H1 (cell line): ENCODE measurements around the gene CCNG2. TPM values are rescaled to one million over a fixed set of nuclear protein-coding genes. Genes with fewer than 3 reads are reported as not detected.

Source experiments
- CTCF ChIA-PET: fragments of 300-600 bp; sonication (Branson Sonifier 250); formaldehyde crosslinking; loops from one replicate; lab custom pipeline; 2021; ENCODE audit not compliant: partially characterized antibody; lab: Charles Lee
- POLR2A ChIA-PET: fragments of 300-600 bp; sonication (Branson Sonifier 250); formaldehyde crosslinking; loops from one replicate; lab custom pipeline; 2021; ENCODE audit warnings: inconsistent platforms; ENCODE audit not compliant: partially characterized antibody; lab: Charles Lee
- DNase-seq, 2 experiments: peaks; one replicate each; pipeline versions ENCODE4 v3.0.0 to v3.0.0-alpha.2; 2010 to 2022; ENCODE audit warnings: low spot score in 2 of 2, low read depth in 1 of 2, mixed read lengths in 1 of 2
- FAIRE-seq: peaks from 2 replicates; lab custom pipeline; 2011; peaks lifted over from hg19 to GRCh38; lab: Jason Lieb, UNC
- H2AFZ ChIP-seq: 2 replicates; pipeline ENCODE4 v1.8.1; 2012; ENCODE audit warnings: low read length, inconsistent platforms
- H2AK5ac ChIP-seq: 2 replicates; pipeline ENCODE4 v1.6.1; 2013; ENCODE audit warnings: low read depth, low read length
- H2BK120ac ChIP-seq: replicated peaks from 2 replicates; pipeline ENCODE3; 2013; ENCODE audit warnings: low read depth, low read length, inconsistent platforms
- H2BK12ac ChIP-seq: 2 replicates; pipeline ENCODE4 v1.6.1; 2013; ENCODE audit warnings: low read depth, low read length
- H2BK15ac ChIP-seq: 2 replicates; pipeline ENCODE4 v1.6.1; 2013; ENCODE audit warnings: low read length
- H2BK20ac ChIP-seq: 2 replicates; pipeline ENCODE4 v1.6.1; 2013; ENCODE audit warnings: low read length
- H2BK5ac ChIP-seq: 2 replicates; pipeline ENCODE4 v1.6.1; 2013; ENCODE audit warnings: low read depth, low read length
- H3K14ac ChIP-seq: 2 replicates; pipeline ENCODE4 v1.6.1; 2013; ENCODE audit warnings: inconsistent platforms; ENCODE audit not compliant: insufficient read length
- H3K18ac ChIP-seq: 2 replicates; pipeline ENCODE4 v1.6.1; 2013; ENCODE audit warnings: low read length; ENCODE audit errors: extremely low read depth
- H3K23ac ChIP-seq: 2 replicates; pipeline ENCODE4 v1.6.1; 2013; ENCODE audit warnings: inconsistent platforms; ENCODE audit not compliant: insufficient read length
- H3K23me2 ChIP-seq: 2 replicates; pipeline ENCODE4 v1.6.1; 2013; ENCODE audit warnings: low read depth, low read length
- H3K27ac ChIP-seq: 2 replicates; pipeline ENCODE4 v1.6.1; 2011; ENCODE audit warnings: low read depth, low read length, inconsistent platforms
- H3K27me3 ChIP-seq, 4 experiments: replicated peaks in 1 of 4; 1 replicate in 1 of 4; 2 replicates in 3 of 4; pipeline versions ENCODE4 v1.6.1 to v1.8.1; 2011 to 2013; ENCODE audit warnings: low read length in 3 of 4, mild to moderate bottlenecking in 3 of 4, inconsistent platforms in 2 of 4, mixed read lengths in 2 of 4, moderate library complexity in 1 of 4; ENCODE audit not compliant: control insufficient read depth in 3 of 4, insufficient read depth in 3 of 4; ENCODE audit errors: extremely low read depth in 1 of 4
- H3K36me3 ChIP-seq, 4 experiments: 2 replicates each; pipeline versions ENCODE4 v1.6.1 to v1.8.1; 2011 to 2013; ENCODE audit warnings: mild to moderate bottlenecking in 4 of 4, low read length in 3 of 4, moderate library complexity in 2 of 4, control low read depth in 1 of 4, inconsistent platforms in 1 of 4; ENCODE audit not compliant: insufficient read depth in 4 of 4, control insufficient read depth in 2 of 4
- H3K4ac ChIP-seq: replicated peaks from 2 replicates; pipeline ENCODE3; 2013; ENCODE audit warnings: low read length, low read depth, mixed read lengths, inconsistent platforms; ENCODE audit not compliant: insufficient read length
- H3K4me1 ChIP-seq, 4 experiments: replicated peaks in 1 of 4; 1 replicate in 1 of 4; 2 replicates in 3 of 4; pipeline versions ENCODE4 v1.6.1 to v1.8.1; 2011 to 2013; ENCODE audit warnings: low read length in 3 of 4, inconsistent platforms in 2 of 4, mixed read lengths in 1 of 4; ENCODE audit not compliant: insufficient read depth in 4 of 4, control insufficient read depth in 3 of 4
- H3K4me2 ChIP-seq, 2 experiments: 2 replicates each; pipeline versions ENCODE4 v1.6.1 to v1.8.1; 2011 to 2013; ENCODE audit warnings: low read depth in 2 of 2, low read length in 2 of 2, control low read depth in 1 of 2, inconsistent platforms in 1 of 2, mild to moderate bottlenecking in 1 of 2; ENCODE audit not compliant: insufficient read depth in 1 of 2
- H3K4me3 ChIP-seq, 4 experiments: fragments of 200-600, 300-600 bp in 1 of 4; sonication (generic), shearing (Covaris generic), sonication (Bioruptor Twin) in 1 of 4; 2 replicates each; pipeline versions ENCODE4 v1.5.1 to v1.8.1; 2011 to 2016; ENCODE audit warnings: low read length in 4 of 4, low read depth in 3 of 4, control low read depth in 2 of 4, inconsistent platforms in 2 of 4, mild to moderate bottlenecking in 2 of 4, mixed read lengths in 1 of 4, moderate library complexity in 1 of 4; ENCODE audit not compliant: insufficient read depth in 2 of 4; ENCODE audit errors: extremely low read depth in 1 of 4
- H3K56ac ChIP-seq: replicated peaks from 2 replicates; pipeline ENCODE3; 2013; ENCODE audit warnings: low read depth, mild to moderate bottlenecking, mixed read lengths, low read length, inconsistent platforms; ENCODE audit not compliant: insufficient read length
- H3K79me1 ChIP-seq: 2 replicates; pipeline ENCODE4 v1.6.1; 2013; ENCODE audit warnings: low read depth, low read length, control low read depth
- H3K79me2 ChIP-seq, 2 experiments: 2 replicates each; pipeline versions ENCODE4 v1.6.1 to v1.8.1; 2012 to 2013; ENCODE audit warnings: low read length in 2 of 2, mild to moderate bottlenecking in 2 of 2, inconsistent platforms in 1 of 2; ENCODE audit not compliant: insufficient read depth in 2 of 2, control insufficient read depth in 1 of 2
- H3K9ac ChIP-seq, 4 experiments: replicated peaks in 1 of 4; 1 replicate in 1 of 4; 2 replicates in 3 of 4; pipeline versions ENCODE4 v1.6.1 to v1.8.1; 2011 to 2013; ENCODE audit warnings: low read depth in 3 of 4, low read length in 3 of 4, control low read depth in 2 of 4, mild to moderate bottlenecking in 2 of 4, moderate library complexity in 2 of 4, inconsistent platforms in 1 of 4; ENCODE audit errors: extremely low read depth in 1 of 4
- H3K9me3 ChIP-seq, 2 experiments: 2 replicates each; pipeline versions ENCODE4 v1.6.1 to v1.8.1; 2012 to 2013; ENCODE audit warnings: mild to moderate bottlenecking in 2 of 2, moderate library complexity in 2 of 2, control low read depth in 1 of 2, inconsistent platforms in 1 of 2, low read depth in 1 of 2, low read length in 1 of 2, mixed read lengths in 1 of 2; ENCODE audit not compliant: insufficient read depth in 2 of 2
- H4K20me1 ChIP-seq, 2 experiments: replicated peaks in 1 of 2; 2 replicates each; pipeline versions ENCODE3 to v1.8.1; 2011 to 2013; ENCODE audit warnings: inconsistent platforms in 2 of 2, low read length in 2 of 2, mild to moderate bottlenecking in 1 of 2; ENCODE audit not compliant: insufficient read depth in 2 of 2, control insufficient read depth in 1 of 2
- H4K5ac ChIP-seq: 2 replicates; pipeline ENCODE4 v1.6.1; 2013; ENCODE audit warnings: low read length, low read depth, mixed read lengths, inconsistent platforms; ENCODE audit not compliant: insufficient read length
- H4K8ac ChIP-seq: 2 replicates; pipeline ENCODE4 v1.8.0; 2013; ENCODE audit warnings: mild to moderate bottlenecking, moderate library complexity, low read length, inconsistent platforms; ENCODE audit not compliant: insufficient read depth; ENCODE audit errors: extremely low read depth
- H4K91ac ChIP-seq: replicated peaks from 2 replicates; pipeline ENCODE3; 2013; ENCODE audit warnings: low read length, mixed read lengths, inconsistent platforms; ENCODE audit not compliant: insufficient read length
- RFX5 ChIP-seq: IDR thresholded peaks from 2 replicates; pipeline ENCODE4 v1.6.1; 2011; ENCODE audit warnings: low read depth, low read length, improper control_type of control experiment, borderline replicate concordance
- WGBS, 2 experiments: shearing (Covaris generic) in 1 of 2; methylation state at CpG; one replicate each; pipeline versions ENCODE4 v1.1.6 to v1.1.7; 2013 to 2015; ENCODE audit warnings: low lambda C conversion rate in 2 of 2, mixed read lengths in 2 of 2, inconsistent platforms in 1 of 2, low coverage in 1 of 2, missing lambda C conversion rate in 1 of 2; ENCODE audit not compliant: insufficient replicate concordance in 2 of 2, insufficient coverage in 1 of 2, insufficient read length in 1 of 2; ENCODE audit errors: extremely low coverage in 1 of 2, missing lambda C conversion rate in 1 of 2; 5-methylcytosine and 5-hydroxymethylcytosine counted together
- polyA plus RNA-seq, 7 experiments: library from polyadenylated mRNA; depleted of rRNA in 3 of 7; stranded (reverse) in 5 of 7; unstranded in 2 of 7; fragments of >200 nt in 5 of 7; fragments of 200-250 nt in 2 of 7; gene quantifications; 1 replicate in 5 of 7; 2 replicates in 1 of 7; 4 replicates in 1 of 7; pipeline versions ENCODE4 v1.2.1 to v1.2.3, GENCODE V29; 2011 to 2013; ENCODE audit warnings: missing spikeins in 2 of 7, mixed read lengths in 2 of 7
- total RNA-seq: library from RNA; stranded (reverse); fragmentation: NEBNext Ultra II Directional; extraction: Animal tissue kit (Norgen Biotek cat#: 25700); gene quantifications from 2 replicates; pipeline ENCODE4 v1.2.1, GENCODE V29; 2021

The CCNG2 gene
- total and polyA plus RNA-seq, 2 of the 8 experiments (the other 6 are each of a cell fraction or from before 2014, with no cell fraction given): 3.5 to 13.9 TPM

DNA sequence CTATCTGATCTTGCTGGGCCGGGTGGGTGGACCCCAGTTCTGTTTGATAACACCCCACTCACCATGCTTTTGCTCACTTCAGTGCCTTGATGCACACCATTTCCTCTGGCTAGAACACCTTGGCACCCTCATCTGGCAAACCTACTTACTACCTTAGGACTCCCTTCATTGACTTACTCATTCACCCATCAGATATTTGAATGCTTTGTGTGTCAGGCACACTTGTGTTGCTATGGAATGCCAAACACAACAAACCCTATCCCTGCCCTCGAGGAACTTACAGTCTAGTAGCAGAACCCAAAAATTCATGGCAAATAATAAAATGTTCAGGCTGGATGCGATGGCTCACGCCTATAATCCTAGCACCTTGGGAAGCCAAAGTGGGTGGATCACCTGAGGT is 13.9 kb downstream of the CCNG2 start:
- Histone ChIP-seq H3K4me1 (no peaks in the 10 kb centered on the region; a peak in 2 of 7 replicates), H2BK120ac (no peak overlapping the region), H3K4me2 (no peak overlapping the region), H3K27me3 (peaks cover 6 to 15% (median 13%) of the 10 kb centered on the region in 4 experiments), H3K79me2 (no peaks in the 10 kb centered on the region), H3K23ac (no peak overlapping the region), H2BK20ac (no peak overlapping the region), H4K20me1 (peaks cover 0 to 1% of the 10 kb centered on the region in 2 experiments), H3K4me3 (no peak overlapping the region), H3K36me3 (peaks cover 2 to 38% (median 4%) of the 10 kb centered on the region in 4 experiments; a peak in 5 of 8 replicates), H2BK5ac (no peak overlapping the region), H3K56ac (no peak overlapping the region), H3K9me3 (no peaks in the 10 kb centered on the region), H3K23me2 (no peaks in the 10 kb centered on the region), H4K8ac (no peak overlapping the region), H3K27ac (no peak overlapping the region), H2AFZ (no peak overlapping the region), H2AK5ac (no peak overlapping the region), H3K14ac (no peak overlapping the region), H3K9ac (no peak overlapping the region), H4K91ac (no peak overlapping the region), H3K4ac (no peak overlapping the region), H2BK15ac (no peak overlapping the region), H2BK12ac (no peak overlapping the region), H3K79me1 (no peaks in the 10 kb centered on the region), H4K5ac (no peak overlapping the region), H3K18ac (no peak overlapping the region)
- POLR2A ChIA-PET: interaction anchor here (1.0 kb wide), 1 partner anchor 228 kb away, joined by 3 read pairs; no protein-coding TSS in a partner anchor
- WGBS, 2 experiments: 92% methylated on average over 4 of the region's 4 CpGs; no CpG with 5 or more reads in 1 of the 2 experiments
- CTCF ChIA-PET: interaction anchor here (0.5 kb wide), 1 partner anchor 11 kb away, joined by 4 read pairs; no protein-coding TSS in a partner anchor
- FAIRE-seq (no peak), DNase-seq (no peak)
- no peak for TF ChIP-seq RFX5
